GM18508 (cell line): Measurements from ENCODE around the gene DYNLT2.

Source experiments
- ATAC-seq: cut with Tn5 transposase; IDR thresholded peaks from one replicate; pipeline ENCODE4 v1.9.1; 2021; ENCODE audit warnings: moderate number of reproducible peaks; ENCODE audit not compliant: insufficient read depth, unreplicated experiment

Gene DYNLT2

DNA sequence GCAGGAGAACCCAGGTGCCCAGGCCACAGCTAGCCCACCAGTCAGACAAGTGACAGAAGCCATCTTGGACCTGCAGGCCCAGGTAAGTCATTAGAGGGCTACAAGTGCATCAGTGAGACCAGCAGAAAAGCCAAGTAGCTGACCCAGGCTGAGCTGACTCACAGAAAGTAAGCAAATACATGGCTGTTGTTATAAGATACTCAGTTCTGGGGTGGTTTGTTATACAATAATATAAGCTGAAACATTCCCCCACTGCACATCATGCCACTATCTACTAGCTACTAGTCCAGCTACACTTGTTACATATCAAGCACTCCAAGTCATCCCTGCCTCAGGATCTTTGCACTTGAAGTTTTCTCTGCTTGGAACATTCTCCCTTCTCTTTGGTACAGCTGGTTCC, 10.0 kb downstream of the DYNLT2 start:
- ATAC-seq: no peak

DNA sequence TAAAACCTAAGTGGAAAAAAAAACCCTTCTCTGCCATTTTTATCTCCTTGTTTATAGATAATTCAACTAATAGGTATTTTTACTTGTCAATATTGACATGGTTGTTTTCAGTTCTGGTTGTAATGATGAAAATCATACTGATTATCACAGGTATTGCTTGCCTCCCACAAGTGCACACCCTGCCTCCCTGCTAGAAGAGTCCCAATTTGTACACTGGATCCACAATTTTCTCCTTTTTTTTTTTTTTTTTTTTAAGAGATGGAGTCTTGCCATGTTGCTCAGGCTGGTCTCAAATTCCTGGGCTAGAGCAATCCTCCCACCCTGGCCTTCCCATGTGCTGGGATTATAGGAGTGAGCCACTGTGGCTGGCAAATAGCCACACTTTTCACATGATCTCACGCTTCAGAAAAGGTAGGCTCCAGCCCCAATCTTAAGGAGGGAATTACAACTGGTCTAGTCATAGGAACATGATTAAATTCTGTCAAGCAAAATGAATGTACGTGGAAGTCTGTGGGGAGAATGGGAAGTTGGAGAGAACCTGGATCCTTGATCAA, 12.3 kb downstream of the DYNLT2 start:
- ATAC-seq: no peak

DNA sequence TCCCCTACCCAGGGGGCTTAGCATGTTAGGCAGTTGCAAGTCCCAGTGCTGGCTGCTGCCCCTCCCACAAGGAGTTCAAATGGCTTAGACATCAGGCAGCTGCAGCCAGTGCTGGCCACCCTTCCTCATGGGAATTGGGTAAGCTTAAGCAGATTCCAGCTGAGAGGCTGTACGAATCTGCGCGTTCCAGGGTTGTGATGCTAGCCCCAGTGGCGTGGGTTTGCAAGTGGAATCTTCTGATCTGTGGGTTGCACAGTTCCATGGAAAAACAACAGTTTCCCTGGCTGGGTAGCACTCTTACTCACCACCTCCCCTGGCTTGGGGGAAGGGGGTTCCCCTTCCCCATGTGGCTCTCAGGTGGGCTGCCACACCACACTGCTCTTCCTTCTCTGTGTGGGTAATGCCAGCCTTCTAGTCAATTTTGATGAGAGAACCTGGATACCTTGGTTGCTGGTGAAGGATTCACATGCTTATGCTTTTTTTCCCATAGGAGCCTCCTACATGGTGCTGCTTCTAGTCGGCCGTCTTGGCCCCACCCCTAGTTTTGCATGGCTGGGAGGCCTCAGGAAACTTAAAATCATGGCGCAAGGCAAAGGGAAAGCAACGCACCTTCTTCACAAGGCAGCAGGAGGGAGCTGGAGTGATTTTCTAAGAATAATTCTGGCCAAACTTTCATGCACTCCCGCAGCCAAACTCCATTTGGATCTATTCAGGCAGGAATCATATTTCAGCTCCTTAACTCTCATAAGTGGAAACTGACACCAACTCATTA, 13.0 kb downstream of the DYNLT2 start:
- no peak for ATAC-seq

DNA sequence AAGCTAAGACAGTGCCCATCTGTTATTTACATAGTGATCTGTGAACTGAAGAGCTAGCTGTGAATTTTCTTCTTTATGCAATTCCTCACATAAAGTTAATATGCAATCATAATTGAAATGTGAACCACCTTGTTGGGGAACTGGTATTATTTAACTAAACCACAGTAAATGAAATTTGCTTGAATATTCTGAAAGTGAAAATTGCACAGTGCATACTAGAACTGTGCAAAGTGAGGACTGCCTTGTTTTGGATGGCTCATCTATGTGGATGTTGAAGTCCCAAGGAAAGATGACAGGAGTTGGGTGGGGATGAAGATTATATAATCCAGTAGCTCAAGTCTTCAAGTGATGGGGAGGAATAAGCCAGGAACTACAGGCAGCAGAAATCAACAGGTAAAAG, 21.4 kb downstream of the DYNLT2 start:
- ATAC-seq: no peak

DNA sequence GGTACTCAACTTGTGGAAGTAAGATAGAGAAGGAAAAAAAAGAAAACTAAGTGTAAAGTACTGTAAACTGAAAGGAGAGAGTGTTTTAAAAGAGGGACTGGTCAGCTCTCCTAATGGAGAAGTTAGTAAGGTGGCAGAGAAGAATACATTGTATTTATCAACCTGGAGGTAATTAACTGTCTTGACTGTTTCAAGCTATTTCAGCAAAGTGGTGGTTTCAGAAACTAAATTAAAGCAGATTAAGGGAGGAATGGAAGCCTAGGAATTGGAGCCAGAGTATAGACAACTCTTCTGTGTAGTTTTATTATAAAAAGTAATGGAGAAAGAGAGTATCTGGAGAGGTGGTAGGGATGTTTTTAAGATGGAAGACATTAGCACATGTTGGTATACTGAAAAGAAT, 24.4 kb downstream of the DYNLT2 start:
- ATAC-seq: no peak

DNA sequence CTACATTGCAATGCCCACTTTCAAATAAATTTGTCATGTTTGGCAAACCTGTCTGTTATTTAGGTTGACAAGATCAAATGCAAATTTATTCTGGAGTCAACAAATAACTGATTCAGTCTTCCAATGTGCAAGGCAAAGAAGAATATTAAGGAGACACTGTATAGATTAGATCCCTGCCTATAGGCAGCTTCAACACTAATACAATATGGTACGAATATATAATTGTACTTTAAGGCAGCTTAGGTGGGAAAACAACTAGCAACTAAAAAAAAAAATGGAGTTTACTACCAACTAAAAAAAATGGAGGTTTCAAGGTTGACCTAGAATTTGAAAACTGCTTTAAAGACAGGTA, 25.3 kb downstream of the DYNLT2 start:
- no peak for ATAC-seq

DNA sequence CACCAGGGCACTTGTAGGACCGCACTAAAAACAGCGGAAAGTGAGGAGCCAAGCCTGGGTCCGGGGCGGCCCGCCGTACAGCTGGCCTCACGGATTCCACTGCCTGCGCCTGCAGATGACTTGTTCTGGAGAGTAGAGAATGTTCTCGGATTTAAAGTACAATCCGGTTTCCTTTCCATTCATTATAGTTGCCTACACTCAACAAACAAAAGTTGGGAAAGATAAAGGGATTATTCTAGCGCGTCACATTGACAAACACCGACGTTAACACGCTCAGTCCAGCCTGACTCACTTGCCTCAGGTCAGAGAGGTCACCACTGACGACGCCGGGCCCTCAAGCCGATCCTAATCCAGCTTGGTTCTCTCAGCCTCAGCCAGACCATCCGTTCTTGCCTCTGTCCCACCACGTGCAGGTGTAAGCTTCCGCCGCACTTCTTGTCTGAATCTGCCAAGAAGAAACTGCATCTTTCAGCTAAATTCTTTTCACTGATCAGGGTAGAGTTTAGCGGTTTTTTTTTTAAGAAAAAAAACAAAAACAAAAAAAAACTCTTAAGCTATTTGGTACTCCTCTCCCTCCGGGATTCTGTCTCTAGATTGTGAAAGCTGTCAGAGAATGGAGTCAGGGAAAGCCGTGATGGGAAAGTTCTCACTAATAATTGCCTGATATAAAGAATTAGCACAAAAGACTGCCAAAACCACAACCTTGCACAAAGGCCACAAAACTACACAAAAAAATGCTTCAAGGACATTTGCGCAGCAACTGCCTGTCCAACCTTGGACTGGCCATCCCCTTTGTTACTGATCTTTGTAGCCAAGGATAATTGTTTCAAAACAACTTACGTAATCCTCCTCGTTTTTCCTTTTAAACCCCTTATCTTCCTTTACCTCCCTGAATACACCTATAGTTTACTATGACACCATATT, 26.0 kb downstream of the DYNLT2 start:
- no peak for ATAC-seq

DNA sequence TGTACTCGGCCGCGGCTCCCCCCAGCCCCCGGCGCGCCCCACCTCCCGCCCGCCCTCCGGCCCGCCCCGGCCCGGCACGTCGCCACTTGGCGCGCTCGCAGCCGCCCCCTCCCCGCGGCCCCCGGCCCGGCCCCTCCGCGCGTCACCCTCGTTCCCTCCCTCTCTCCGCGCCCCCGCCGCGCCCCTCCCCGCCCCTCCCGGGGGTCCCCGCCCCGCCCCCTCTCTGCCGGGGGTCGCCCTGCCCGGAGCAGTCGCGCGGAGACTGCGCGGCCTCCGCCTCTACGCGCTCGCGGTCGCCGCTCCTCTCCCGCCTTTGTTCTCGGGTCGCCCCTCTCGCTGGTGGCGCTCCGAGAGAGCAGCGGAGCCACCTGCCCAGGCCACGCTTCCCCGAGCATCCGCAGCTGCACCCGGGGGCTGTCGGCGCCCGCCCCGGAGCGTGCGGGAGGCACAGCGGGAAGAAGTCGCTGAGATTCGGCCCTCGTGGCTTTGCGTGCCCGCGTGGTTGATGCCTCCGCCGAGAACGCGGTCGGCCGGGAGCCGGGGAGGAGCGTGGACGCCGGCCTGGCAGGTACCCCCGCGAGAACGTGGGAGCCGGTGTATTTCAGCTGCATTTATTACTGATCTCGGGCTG, 26.8 kb downstream of the DYNLT2 start, which contains the start of gene PHF10:
Gene PHF10 (minus strand): TSS at position 7 of the 631 bp plus-strand sequence. CDS start 569 bp downstream, outside the sequence.
- ATAC-seq: no peak

DNA sequence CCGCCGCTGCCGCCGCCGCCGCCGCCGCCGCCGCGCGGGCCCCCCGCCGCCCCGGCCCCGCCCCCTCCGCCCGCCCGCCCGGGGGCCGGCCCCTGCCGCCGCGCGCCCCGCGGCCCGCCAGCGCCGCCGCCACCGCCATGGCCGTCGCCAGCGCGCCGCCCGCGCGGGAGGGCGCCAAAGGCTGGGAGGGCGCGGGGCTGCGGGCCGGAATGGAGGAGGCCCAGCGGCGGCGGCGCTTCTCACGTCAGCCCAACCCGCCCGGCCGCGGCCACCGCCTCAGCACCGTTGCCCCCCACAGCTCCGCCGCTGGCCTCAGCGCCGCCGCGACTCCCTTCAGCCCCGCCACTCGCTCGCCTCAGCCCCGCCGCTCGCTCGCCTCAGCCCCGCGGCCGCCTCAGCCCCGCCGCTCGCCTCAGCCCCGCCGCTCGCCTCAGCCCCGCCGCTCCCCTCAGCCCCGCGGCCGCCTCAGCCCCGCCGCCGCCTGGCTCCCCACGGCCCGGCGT, 27.3 kb downstream of the DYNLT2 start:
- ATAC-seq: no peak

DNA sequence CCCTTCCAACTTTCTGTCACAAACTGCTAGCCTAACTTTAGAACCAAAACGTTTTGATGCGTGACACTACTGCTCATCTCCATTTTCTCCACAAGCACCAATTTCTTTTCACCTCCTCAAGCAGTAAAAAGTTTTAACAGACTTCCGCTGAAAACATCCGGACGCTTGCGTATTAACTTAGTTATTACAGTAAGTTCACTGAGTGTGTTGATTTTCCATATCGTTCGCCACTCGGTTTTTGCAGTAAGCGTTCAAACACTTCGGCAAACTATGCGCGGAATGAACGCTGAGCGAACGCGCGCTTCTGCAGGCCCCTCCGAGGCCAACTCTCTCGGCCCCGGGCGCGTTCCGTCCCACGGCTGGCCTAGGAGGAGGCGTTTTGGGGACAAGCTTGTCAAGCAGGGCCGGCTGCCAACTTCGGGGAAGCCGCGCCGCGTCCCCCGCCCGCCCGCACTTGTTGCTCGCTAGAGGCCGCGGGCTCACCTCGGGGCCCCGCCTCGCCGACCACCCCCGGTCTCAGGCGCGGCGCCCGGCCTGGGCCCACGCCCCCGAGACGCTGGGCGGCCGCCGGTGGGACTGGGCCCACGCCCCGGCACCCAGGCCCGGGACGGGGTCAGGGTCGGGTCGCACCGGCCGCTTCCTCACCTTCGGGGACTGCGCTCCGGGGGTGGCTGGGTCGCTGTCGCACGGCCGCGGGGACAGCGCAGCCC, 28.0 kb downstream of the DYNLT2 start:
- ATAC-seq: no peak

DNA sequence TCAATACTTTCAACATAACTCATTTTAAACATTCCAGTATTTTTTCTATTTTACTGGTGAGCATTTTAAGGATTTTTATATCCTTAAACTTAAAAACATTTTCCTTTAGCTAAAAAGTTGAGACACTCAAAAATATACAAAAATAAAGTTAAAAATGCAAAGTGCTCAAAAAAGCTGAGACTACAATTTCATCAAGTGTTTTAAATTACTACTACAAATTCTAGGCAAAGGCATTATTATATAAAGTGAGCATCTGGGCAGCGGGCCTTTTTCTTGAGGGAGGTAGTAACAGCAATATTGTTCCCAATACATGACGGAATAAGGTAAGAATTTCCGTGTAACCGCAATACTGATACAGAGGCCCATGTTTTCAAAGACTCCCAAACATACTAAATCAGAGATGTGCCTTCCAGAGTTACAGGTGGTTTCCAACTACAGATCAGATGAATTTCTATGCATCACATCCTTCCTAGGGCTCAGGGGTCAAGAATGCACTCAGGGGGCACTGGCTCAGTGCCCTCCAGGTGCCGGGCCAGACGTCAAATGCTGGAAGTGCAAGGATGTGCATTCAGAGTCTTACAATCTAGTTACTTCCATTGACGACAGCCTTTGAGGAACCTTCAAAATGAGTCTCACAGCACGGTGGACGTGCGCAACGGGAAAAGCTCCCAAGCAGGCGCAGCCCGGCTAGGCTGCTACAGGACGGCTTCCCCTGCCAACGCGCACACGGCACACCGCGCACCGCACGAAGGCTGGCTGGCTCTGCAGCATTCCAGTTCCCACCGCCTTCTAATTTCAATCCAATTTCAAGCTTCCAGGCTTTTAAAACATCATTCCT, 28.8 kb downstream of the DYNLT2 start:
- ATAC-seq: no peak

DNA sequence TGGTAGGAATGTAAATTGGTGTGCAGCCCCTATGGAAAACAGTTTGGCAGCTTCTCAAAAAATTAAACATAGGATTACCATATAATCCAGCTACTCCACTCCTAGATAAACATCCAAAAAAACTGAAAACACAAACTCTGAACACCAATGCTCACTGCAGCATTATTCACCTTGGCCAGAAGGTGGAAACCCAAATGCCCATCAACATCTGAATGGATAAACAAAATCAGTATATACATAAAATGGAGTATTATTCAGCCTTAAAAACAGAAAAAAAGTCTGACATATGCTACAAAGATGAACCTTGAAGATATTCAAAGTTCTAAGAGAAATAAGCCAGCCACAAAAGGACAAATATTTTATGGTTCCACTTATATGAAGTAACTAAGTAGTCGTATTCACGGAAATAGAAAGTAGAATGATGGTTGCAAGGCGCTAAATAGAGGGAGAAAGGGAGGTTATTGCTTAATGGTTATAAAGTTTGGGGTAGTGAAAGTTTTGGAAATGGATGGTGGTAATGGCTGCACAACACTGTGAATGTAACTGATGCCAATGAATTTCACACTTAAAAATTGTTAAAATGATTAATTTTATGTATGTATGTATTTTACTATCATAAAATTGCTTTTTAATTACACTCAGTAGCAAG, 31.0 kb downstream of the DYNLT2 start:
- ATAC-seq: no peak

DNA sequence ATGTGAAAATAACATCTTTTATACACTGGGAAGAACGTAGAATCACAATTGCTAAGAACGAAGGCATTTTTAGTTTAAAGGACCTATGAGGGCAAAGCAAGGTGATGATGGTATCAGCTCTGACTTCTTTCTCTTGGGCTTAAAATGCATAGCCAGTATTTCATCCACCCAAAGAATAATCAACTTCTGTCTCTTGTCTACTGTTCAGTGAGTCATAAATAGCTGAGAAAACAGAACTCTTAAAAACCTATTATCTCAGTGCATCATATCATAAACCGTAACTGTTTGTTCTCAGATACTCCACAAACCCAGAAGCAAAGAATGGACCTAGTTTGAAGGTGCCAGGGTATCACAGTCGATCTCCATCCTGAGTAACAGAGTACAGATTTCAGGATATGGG, 32.3 kb downstream of the DYNLT2 start:
- no peak for ATAC-seq

DNA sequence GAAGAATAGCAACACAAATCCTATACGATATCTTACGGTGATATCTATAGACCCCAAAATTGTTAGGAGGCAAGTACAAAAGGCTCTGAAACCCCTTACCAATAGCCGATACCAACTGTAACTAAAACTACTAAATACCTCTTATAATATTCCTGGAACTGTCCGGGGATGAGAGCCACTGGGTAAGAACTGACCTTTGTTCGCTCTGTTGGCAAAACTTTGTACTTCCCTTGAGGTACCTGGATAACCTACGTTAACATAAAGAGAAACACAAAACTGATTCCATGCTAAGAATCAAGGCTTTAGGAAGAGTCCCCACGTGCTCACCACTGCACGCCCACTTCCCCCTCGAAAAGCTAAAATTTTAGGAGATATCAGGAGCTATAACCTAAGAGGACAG, 36.8 kb downstream of the DYNLT2 start:
- no peak for ATAC-seq

DNA sequence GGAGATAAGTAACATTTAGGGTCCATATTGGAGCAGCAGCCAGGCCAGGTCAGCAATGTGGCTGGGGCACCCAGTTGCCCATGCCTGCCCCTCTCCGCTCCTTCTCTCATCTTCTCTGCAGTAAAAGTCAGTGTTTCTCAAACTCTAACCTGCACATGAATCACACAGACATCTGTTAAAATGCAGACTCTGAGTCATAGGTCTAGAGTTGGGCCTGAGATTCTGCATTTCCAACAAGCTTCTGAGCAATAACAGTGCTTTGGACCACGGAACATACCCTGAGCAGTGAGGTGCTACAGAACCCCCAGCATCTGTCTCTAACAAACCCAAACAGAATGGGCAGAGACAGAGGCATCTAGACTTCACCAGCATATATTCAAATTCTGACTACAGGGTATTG, 37.2 kb downstream of the DYNLT2 start:
- no peak for ATAC-seq

DNA sequence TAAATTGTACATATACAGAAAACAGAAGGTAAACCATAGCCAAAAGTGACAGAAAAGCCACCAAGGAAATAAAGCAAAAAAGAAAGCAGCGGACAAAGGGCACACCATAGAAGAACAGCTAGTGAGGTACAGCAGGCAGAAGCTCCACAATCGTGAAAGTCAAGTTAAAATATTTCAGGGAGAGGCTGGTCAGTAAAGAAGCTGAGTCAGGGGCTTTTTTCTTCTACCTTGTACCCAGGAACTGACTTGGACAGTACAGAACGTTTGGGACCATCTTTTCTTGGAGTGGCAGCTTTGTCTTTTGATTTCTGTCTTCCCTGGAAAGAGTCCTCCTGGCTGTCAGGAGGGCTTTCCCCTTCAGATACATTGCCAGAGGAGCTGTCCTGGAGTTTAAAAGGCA, 41.4 kb downstream of the DYNLT2 start:
- no peak for ATAC-seq

DNA sequence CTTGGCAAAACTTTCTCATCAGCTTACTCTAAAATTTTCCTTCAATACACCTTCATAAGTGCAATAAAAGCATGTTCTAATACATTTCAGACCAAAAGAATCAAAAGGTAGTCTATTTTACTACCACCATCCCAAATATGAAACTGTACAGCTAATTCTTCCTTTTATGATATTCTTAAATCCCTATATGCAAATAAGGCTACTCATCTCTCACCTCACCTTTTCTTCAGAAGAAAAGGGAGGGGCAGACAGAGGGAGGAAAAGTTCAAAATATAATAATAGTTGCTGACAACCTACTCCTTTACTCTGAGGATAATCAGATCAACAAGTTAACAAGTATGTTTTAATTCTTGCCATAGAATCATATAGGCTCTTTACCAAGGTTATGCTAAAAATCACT, 42.1 kb downstream of the DYNLT2 start:
- ATAC-seq: no peak

DNA sequence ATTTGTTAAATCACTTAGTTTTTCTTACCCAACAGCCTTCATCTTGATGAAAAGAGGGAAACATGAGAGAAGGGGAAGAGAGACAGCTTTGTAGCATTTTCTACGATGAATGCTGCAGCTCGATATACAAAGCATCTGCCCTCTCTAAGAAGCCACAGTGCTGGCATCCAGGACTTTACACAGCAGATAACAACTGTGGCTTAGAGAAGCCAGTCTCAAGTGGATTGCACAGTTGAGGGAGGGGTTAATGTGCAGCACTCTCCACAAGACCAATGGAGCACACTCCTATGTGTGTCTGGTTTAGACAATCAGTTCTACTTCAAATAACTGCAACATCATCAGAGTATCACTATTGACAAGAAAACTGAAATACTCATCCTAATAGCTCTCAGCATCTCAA, 43.6 kb downstream of the DYNLT2 start:
- ATAC-seq: no peak

DNA sequence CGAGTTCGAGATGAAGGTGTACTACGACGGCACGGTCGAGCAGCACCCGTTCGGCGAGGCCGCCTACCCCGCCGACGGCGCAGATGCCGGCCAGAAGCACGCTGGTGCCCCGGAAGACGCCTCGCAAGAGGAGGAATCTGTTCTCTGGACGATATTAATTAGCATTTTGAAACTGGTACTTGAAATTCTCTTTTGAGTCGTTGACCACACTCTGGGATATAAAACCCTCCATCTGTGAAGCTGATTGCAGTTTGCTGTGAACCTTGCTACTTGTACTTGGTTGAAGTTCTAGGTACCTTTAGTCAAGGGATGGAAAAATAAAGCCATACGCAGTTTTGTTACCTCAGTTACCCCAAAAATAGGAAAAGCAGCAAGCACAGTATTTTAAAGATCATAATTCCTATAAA, 48.5 kb downstream of the DYNLT2 start:
- ATAC-seq: no peak
